CD8-positive, alpha-beta memory T cell (primary cell): ENCODE results near the gene DBT. TPM values are rescaled to one million over a fixed set of nuclear protein-coding genes. Genes with fewer than 3 reads are reported as not detected.
A peak's percentile ranks its signal among the peaks of the same experiment; 100 is the strongest.
"Not testable (repeated sequence)": the region's sequence is repeated elsewhere in the genome, so short reads cannot be mapped to it uniquely, and the experiment has no call there.

ENCODE experiments used
- CTCF ChIA-PET: fragments of 350-600 bp; sonication (Branson Sonifier 250); formaldehyde crosslinking; loops from one replicate; lab custom pipeline; 2021; ENCODE audit warnings: antibody characterized with exemption; lab: Charles Lee
- POLR2A ChIA-PET: fragments of 350-600 bp; sonication (Branson Sonifier 250); formaldehyde crosslinking; loops from one replicate; lab custom pipeline; 2021; ENCODE audit warnings: antibody characterized with exemption; lab: Charles Lee
- DNase-seq, 5 donors: peaks; one replicate each; pipeline versions ENCODE4 v3.0.0 to v3.0.0-alpha.2; 2020 to 2022; ENCODE audit warnings: mixed read lengths in 1 of 5
- H3K27ac ChIP-seq: one replicate; pipeline ENCODE4 v1.7.0; 2013; ENCODE audit warnings: low read depth, mild to moderate bottlenecking, low read length, moderate library complexity
- H3K27me3 ChIP-seq: 2 replicates; pipeline ENCODE4 v1.7.0; 2013; ENCODE audit warnings: low read length, mild to moderate bottlenecking; ENCODE audit not compliant: insufficient read depth, poor library complexity, severe bottlenecking
- H3K36me3 ChIP-seq: 2 replicates; pipeline ENCODE4 v1.7.0; 2013; ENCODE audit warnings: mild to moderate bottlenecking, low read length, moderate library complexity; ENCODE audit not compliant: insufficient read depth
- H3K4me1 ChIP-seq: 2 replicates; pipeline ENCODE4 v1.7.0; 2013; ENCODE audit warnings: mild to moderate bottlenecking, low read length, moderate library complexity; ENCODE audit not compliant: insufficient read depth
- H3K4me3 ChIP-seq: 2 replicates; pipeline ENCODE4 v1.7.0; 2013; ENCODE audit warnings: mild to moderate bottlenecking, low read length
- H3K9me3 ChIP-seq: 2 replicates; pipeline ENCODE4 v1.7.0; 2013; ENCODE audit warnings: mild to moderate bottlenecking, low read length
- H3K27ac Mint-ChIP-seq, 8 donors: one replicate each; pipeline ENCODE4 v1.8.0; 2020 to 2021; ENCODE audit warnings: mixed read lengths in 8 of 8, mild to moderate bottlenecking in 6 of 8, inconsistent platforms in 3 of 8, moderate library complexity in 3 of 8
- H3K27me3 Mint-ChIP-seq, 2 donors: one replicate each; pipeline ENCODE4 v1.8.0; 2020 to 2021; ENCODE audit warnings: mixed read lengths in 2 of 2, mild to moderate bottlenecking in 1 of 2, moderate library complexity in 1 of 2
- H3K36me3 Mint-ChIP-seq, 3 donors: one replicate each; pipeline ENCODE4 v1.8.0; 2020 to 2021; ENCODE audit warnings: mixed read lengths in 3 of 3, inconsistent platforms in 1 of 3, mild to moderate bottlenecking in 1 of 3
- H3K4me1 Mint-ChIP-seq, 3 donors: one replicate each; pipeline ENCODE4 v1.8.0; 2020 to 2021; ENCODE audit warnings: mixed read lengths in 3 of 3, inconsistent platforms in 1 of 3, mild to moderate bottlenecking in 1 of 3
- H3K4me3 Mint-ChIP-seq, 7 donors: one replicate each; pipeline ENCODE4 v1.8.0; 2020 to 2021; ENCODE audit warnings: mixed read lengths in 7 of 7, mild to moderate bottlenecking in 6 of 7, moderate library complexity in 4 of 7, inconsistent platforms in 2 of 7
- H3K9me3 Mint-ChIP-seq, 5 donors: one replicate each; pipeline ENCODE4 v1.8.0; 2020 to 2022; ENCODE audit warnings: mixed read lengths in 5 of 5, mild to moderate bottlenecking in 3 of 5, moderate library complexity in 2 of 5, inconsistent platforms in 1 of 5
- polyA plus RNA-seq: library from polyadenylated mRNA; unstranded; fragments of 300-500 nt; fragmentation: Illumina TruSeq; gene quantifications from one replicate; pipeline ENCODE4 v1.2.3, GENCODE V29; 2021
- total RNA-seq, 2 experiments: library from RNA; stranded (reverse); gene quantifications; one replicate each; pipeline ENCODE4 v1.2.3, GENCODE V29; 2021

DBT gene
- total and polyA plus RNA-seq, 3 experiments from 2014 or later, result 6.0 to 13.9 (median 13.6) TPM

- Histone ChIP-seq H3K27ac (peak overlapping the region; percentile 89), H3K9me3 (no peaks in the 10 kb centered on the region), H3K36me3 (no peaks in the 10 kb centered on the region), H3K4me1 (peaks cover 14% of the 10 kb centered on the region), H3K27me3 (no peaks in the 10 kb centered on the region), H3K4me3 (peak overlapping the region; percentile 99)
- Mint-ChIP-seq H3K4me3 (no peak overlapping the region), H3K9me3 (no peaks in the 10 kb centered on the region), H3K4me1 (peaks cover 15 to 16% (median 16%) of the 10 kb centered on the region in 3 donors), H3K27ac (peak overlapping the region in 1 of 8 donors; percentile 18), H3K27me3 (no peaks in the 10 kb centered on the region), H3K36me3 (no peaks in the 10 kb centered on the region)
- ChIA-PET POLR2A (interaction anchor here (0.6 to 1.2 kb wide), 4 partner anchors 15 to 1773 kb away, joined by 3 to 11 read pairs (median 6); partner anchors contain the start of genes CDC14A and RTCA), CTCF (interaction anchor here (1.0 to 1.3 kb wide), 3 partner anchors 15 to 203 kb away, joined by 3 to 6 read pairs (median 4); partner anchors contain the start of gene RTCA)
- no peak for DNase-seq
Measured at GRCh38 chr1:100250264-100250663, 630 bp upstream of the DBT start.

- Mint-ChIP-seq H3K27ac (no peak overlapping the region), H3K27me3 (no peaks in the 10 kb centered on the region), H3K9me3 (no peaks in the 10 kb centered on the region), H3K4me3 (no peak overlapping the region), H3K36me3 (peaks cover 0 to 2% (median under 1%) of the 10 kb centered on the region in 3 donors), H3K4me1 (peaks cover 20 to 25% (median 25%) of the 10 kb centered on the region in 3 donors)
- CTCF ChIA-PET, result interaction anchor here (1.0 to 2.7 kb wide), 4 partner anchors 16 to 211 kb away, joined by 3 to 7 read pairs (median 5); partner anchors contain the start of gene RTCA
- Histone ChIP-seq H3K9me3 (no peaks in the 10 kb centered on the region), H3K36me3 (no peaks in the 10 kb centered on the region), H3K27ac (peak overlapping the region; percentile 89), H3K27me3 (no peaks in the 10 kb centered on the region), H3K4me1 (peaks cover 14% of the 10 kb centered on the region), H3K4me3 (peak overlapping the region; percentile 99)
- POLR2A ChIA-PET, result interaction anchor here (1.0 to 1.2 kb wide), 4 partner anchors 16 to 104 kb away, joined by 3 to 11 read pairs (median 6); partner anchors contain the start of genes CDC14A and RTCA
- DNase-seq, result no peak
Measured at GRCh38 chr1:100249155-100249536, 488 bp downstream of the DBT start.

- peak overlapping the region in 3 of 7 donors; percentile 5 to 55 (median 13) for H3K4me3 Mint-ChIP-seq
- H3K36me3 Mint-ChIP-seq, result peaks cover 0 to 9% (median 5%) of the 10 kb centered on the region in 3 donors
Measured at GRCh38 chr1:100246738-100247137, 2.9 kb downstream of the DBT start.

GRCh38 chr1:100240631-100241030 lies 9.0 kb downstream of the DBT start:
- Mint-ChIP-seq H3K36me3 (peaks cover 0 to 43% (median 20%) of the 10 kb centered on the region in 3 donors), H3K4me1 (peaks cover 27 to 48% (median 34%) of the 10 kb centered on the region in 3 donors), H3K9me3 (no peaks in the 10 kb centered on the region), H3K27ac (peak overlapping the region in 1 of 8 donors; percentile 17), H3K4me3 (no peak overlapping the region), H3K27me3 (no peaks in the 10 kb centered on the region)
- Histone ChIP-seq H3K36me3 (peaks cover 5% of the 10 kb centered on the region), H3K27ac (no peak overlapping the region), H3K27me3 (no peaks in the 10 kb centered on the region), H3K4me1 (no peaks in the 10 kb centered on the region), H3K9me3 (no peaks in the 10 kb centered on the region), H3K4me3 (no peak overlapping the region)
- CTCF ChIA-PET, result interaction anchor here (1.4 kb wide), 1 partner anchor 25 kb away, joined by 3 read pairs; the partner anchor contains the start of gene RTCA
- POLR2A ChIA-PET, result no interaction called here
- DNase-seq, result no peak

More at GRCh38 chr1:100246738-100247137, 2.9 kb downstream of the DBT start:
- H3K4me3 ChIP-seq, result no peak overlapping the region
- ChIA-PET CTCF (no interaction called here), POLR2A (no interaction called here)
- DNase-seq, result no peak
- Mint-ChIP-seq H3K9me3 (no peaks in the 10 kb centered on the region), H3K27me3 (no peaks in the 10 kb centered on the region), H3K4me1 (peaks cover 28 to 40% (median 34%) of the 10 kb centered on the region in 3 donors), H3K27ac (peak overlapping the region in 3 of 8 donors; percentile 1 to 54 (median 9))
- H3K27me3 ChIP-seq, result no peaks in the 10 kb centered on the region
- no peaks in the 10 kb centered on the region for H3K36me3 ChIP-seq
- no peaks in the 10 kb centered on the region for H3K9me3 ChIP-seq
- no peak overlapping the region for H3K27ac ChIP-seq
- peaks cover 14% of the 10 kb centered on the region for H3K4me1 ChIP-seq

DNA sequence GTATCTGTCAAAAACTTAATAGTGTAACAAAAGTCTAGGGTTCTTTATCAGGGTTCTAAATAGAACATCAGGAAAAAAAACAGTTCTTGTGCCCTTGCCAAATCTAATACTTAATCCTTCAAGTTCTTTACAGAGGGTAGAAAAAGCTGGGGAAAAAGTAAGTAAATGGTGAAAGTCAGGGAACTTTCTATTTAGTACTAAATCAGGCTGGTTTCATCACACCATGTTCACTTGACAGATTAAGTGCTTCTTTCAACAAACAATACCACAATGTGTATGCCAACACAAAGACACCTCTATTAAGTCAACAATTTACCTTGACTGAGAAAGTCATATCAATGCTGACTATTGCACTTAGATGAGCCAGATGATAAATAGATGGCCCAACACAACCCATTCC lies 9.7 kb downstream of the DBT start:
- H3K4me3 Mint-ChIP-seq, result no peak overlapping the region
- POLR2A ChIA-PET, result no interaction called here

DNA sequence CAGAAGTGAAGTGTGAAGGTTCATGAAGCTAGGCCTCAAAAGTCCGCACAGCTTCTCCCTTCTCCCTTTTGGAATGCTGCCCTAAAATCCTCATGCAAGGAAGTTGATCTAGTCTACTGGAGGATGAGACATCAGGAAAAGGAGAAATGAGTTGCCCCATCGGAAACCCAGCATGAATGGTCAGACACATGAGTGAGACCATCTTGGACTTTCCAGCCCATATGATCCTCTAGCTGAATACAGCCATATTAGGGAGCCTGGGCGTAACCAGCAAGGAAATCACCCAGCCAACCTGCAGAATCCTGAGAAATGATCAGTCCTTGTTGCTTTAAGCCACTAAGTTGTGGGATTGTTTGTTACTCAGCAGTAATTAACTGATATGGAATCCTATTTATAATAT lies 12.5 kb downstream of the DBT start:
- no peak for DNase-seq
- Mint-ChIP-seq H3K4me3 (no peak overlapping the region), H3K9me3 (no peaks in the 10 kb centered on the region), H3K27ac (peak overlapping the region in 2 of 8 donors; percentile 53 to 76), H3K4me1 (peaks cover 13 to 20% (median 14%) of the 10 kb centered on the region in 3 donors), H3K27me3 (no peaks in the 10 kb centered on the region), H3K36me3 (peaks cover 0 to 62% (median 29%) of the 10 kb centered on the region in 3 donors)
- Histone ChIP-seq H3K27ac (no peak overlapping the region), H3K4me1 (no peaks in the 10 kb centered on the region), H3K4me3 (no peak overlapping the region), H3K27me3 (no peaks in the 10 kb centered on the region), H3K36me3 (peaks cover 9% of the 10 kb centered on the region), H3K9me3 (no peaks in the 10 kb centered on the region)
- CTCF ChIA-PET, result interaction anchor here (1.1 to 1.3 kb wide), 2 partner anchors 13 to 15 kb away, joined by 3 read pairs; no protein-coding TSS in a partner anchor
- POLR2A ChIA-PET, result interaction anchor here (0.6 kb wide), 1 partner anchor 121 kb away, joined by 6 read pairs; no protein-coding TSS in a partner anchor

More for the DNA sequence above, 9.7 kb downstream of the DBT start:
- no peaks in the 10 kb centered on the region for H3K27me3 ChIP-seq
- H3K4me1 ChIP-seq, result no peaks in the 10 kb centered on the region
- DNase-seq, result no peak
- no peak overlapping the region for H3K4me3 ChIP-seq
- Mint-ChIP-seq H3K36me3 (peaks cover 0 to 46% (median 20%) of the 10 kb centered on the region in 3 donors), H3K27me3 (no peaks in the 10 kb centered on the region), H3K27ac (no peak overlapping the region), H3K9me3 (no peaks in the 10 kb centered on the region), H3K4me1 (peaks cover 27 to 42% (median 30%) of the 10 kb centered on the region in 3 donors)
- H3K36me3 ChIP-seq, result peaks cover 6% of the 10 kb centered on the region
- no peaks in the 10 kb centered on the region for H3K9me3 ChIP-seq
- H3K27ac ChIP-seq, result no peak overlapping the region
- CTCF ChIA-PET, result interaction anchor here (1.4 kb wide), 1 partner anchor 26 kb away, joined by 3 read pairs; the partner anchor contains the start of gene RTCA

DNA sequence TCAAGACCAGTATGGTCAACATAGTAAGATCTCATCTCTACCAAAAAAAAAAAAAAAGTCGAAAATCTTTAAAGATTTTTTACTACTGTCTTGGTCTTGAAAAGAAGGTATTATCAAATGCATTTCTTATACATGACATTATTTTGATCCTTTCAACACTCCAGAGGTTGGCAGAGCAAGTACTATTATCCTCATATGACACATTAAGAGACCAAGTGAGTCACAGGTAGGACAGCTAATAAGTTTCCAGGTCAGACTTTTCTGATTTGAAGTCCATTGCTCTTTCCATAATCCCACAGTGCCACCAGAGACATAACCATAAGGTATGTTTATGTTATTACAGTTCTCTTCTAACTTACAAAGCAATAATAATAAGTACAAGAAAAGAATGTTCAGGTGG lies 15.2 kb downstream of the DBT start:
- Mint-ChIP-seq H3K9me3 (no peaks in the 10 kb centered on the region), H3K4me3 (no peak overlapping the region), H3K27me3 (no peaks in the 10 kb centered on the region), H3K4me1 (peaks cover 5 to 14% (median 10%) of the 10 kb centered on the region in 3 donors), H3K36me3 (peaks cover 0 to 75% (median 31%) of the 10 kb centered on the region in 3 donors), H3K27ac (peak overlapping the region in 1 of 8 donors; percentile 42)
- POLR2A ChIA-PET, result no interaction called here
- peaks cover 12% of the 10 kb centered on the region for H3K36me3 ChIP-seq
- CTCF ChIA-PET, result no interaction called here
- DNase-seq, result no peak
- H3K4me1 ChIP-seq, result no peaks in the 10 kb centered on the region
- H3K4me3 ChIP-seq, result no peak overlapping the region
- H3K9me3 ChIP-seq, result no peaks in the 10 kb centered on the region
- no peaks in the 10 kb centered on the region for H3K27me3 ChIP-seq
- H3K27ac ChIP-seq, result no peak overlapping the region

DNA sequence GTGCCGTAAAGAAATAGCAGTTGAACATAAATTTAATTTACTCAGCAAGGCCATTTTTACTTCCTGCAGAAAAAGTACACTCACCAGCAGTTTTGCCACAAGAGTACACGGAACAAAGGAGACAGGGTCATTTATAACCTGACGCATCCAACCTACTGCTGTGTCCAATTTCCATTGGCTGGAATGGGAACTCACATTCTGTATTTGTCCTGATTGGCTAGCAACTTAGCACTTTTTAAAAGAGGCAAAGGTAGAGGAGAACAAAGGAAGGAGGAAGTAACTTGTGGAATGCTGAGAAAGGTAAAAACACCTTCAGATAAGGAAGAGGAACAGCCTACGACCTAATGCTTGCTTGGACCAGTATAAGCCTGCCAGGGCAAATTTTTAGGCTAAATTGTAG lies 16.1 kb downstream of the DBT start:
- CTCF ChIA-PET, H3K9me3 Mint-ChIP-seq, DNase-seq, H3K27me3 ChIP-seq, H3K27ac ChIP-seq, H3K27ac Mint-ChIP-seq, H3K36me3 ChIP-seq, H3K4me3 ChIP-seq, H3K4me1 ChIP-seq, H3K27me3 Mint-ChIP-seq, H3K4me3 Mint-ChIP-seq, H3K9me3 ChIP-seq, POLR2A ChIA-PET: not testable (repeated sequence)
- peaks cover 0 to 72% (median 26%) of the 10 kb centered on the region in 3 donors for H3K36me3 Mint-ChIP-seq
- H3K4me1 Mint-ChIP-seq, result peaks cover 2 to 11% (median 10%) of the 10 kb centered on the region in 3 donors
